WERI-Rb-1 (cell line): ENCODE results near the gene PROCR.

Experiments
- DNase-seq: peaks from one replicate; pipeline ENCODE4 v3.0.0-alpha.2; 2020
- H3K27ac ChIP-seq: fragments of 250-450 bp; sonication (Bioruptor Pico); 2 replicates; pipeline ENCODE4 v1.5.1; 2020; ENCODE audit warnings: mild to moderate bottlenecking, moderate library complexity
- H3K27me3 ChIP-seq: fragments of 250-450 bp; sonication (Bioruptor Pico); 2 replicates; pipeline ENCODE4 v1.5.1; 2021; ENCODE audit warnings: mild to moderate bottlenecking, low read depth, moderate library complexity; ENCODE audit not compliant: insufficient read depth, severe bottlenecking
- H3K36me3 ChIP-seq: fragments of 250-450 bp; sonication (Bioruptor Pico); 2 replicates; pipeline ENCODE4 v1.5.1; 2020; ENCODE audit warnings: mild to moderate bottlenecking, moderate library complexity
- H3K4me3 ChIP-seq: 2 replicates; pipeline ENCODE4 v1.5.1; 2011; ENCODE audit warnings: low read depth, mild to moderate bottlenecking, control low read depth, low read length
- H3K9me3 ChIP-seq: fragments of 250-450 bp; sonication (Bioruptor Pico); 2 replicates; pipeline ENCODE4 v1.5.1; 2021; ENCODE audit warnings: mild to moderate bottlenecking, moderate library complexity; ENCODE audit not compliant: severe bottlenecking
- TF ChIP-seq, protein P1 (sequence below): IDR thresholded peaks from 2 replicates; pipeline ENCODE4 v1.5.1; 2011; ENCODE audit warnings: low read depth, mild to moderate bottlenecking, control low read depth, inconsistent platforms, low read length

The PROCR gene

DNA sequence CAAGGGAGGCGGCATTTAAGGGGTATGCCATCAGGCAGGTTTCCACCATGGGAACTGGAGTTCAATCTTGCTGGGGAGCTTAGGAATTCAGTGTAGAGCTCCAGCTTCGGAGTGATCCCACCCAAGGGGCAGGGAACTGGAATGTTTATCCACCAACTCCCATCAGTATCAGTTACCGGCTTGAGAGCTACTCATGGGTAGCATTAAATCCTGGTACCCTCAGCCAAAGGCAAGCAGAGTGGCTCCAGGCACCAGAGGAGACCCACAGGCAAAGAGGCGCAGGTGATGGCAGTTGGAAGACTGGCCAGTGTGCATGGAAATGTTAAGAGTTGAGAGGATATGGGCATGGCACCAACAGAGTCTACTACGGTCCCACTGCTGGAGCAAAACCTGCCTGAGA is 38.8 kb upstream of the PROCR start:
- TF ChIP-seq, protein P1, sequence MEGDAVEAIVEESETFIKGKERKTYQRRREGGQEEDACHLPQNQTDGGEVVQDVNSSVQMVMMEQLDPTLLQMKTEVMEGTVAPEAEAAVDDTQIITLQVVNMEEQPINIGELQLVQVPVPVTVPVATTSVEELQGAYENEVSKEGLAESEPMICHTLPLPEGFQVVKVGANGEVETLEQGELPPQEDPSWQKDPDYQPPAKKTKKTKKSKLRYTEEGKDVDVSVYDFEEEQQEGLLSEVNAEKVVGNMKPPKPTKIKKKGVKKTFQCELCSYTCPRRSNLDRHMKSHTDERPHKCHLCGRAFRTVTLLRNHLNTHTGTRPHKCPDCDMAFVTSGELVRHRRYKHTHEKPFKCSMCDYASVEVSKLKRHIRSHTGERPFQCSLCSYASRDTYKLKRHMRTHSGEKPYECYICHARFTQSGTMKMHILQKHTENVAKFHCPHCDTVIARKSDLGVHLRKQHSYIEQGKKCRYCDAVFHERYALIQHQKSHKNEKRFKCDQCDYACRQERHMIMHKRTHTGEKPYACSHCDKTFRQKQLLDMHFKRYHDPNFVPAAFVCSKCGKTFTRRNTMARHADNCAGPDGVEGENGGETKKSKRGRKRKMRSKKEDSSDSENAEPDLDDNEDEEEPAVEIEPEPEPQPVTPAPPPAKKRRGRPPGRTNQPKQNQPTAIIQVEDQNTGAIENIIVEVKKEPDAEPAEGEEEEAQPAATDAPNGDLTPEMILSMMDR, result no peak
- no peak overlapping the region for H3K4me3 ChIP-seq
- no peak for DNase-seq
- no peaks in the 10 kb centered on the region for H3K36me3 ChIP-seq
- H3K27ac ChIP-seq, result no peak overlapping the region
- H3K27me3 ChIP-seq, result no peaks in the 10 kb centered on the region
- no peaks in the 10 kb centered on the region for H3K9me3 ChIP-seq

DNA sequence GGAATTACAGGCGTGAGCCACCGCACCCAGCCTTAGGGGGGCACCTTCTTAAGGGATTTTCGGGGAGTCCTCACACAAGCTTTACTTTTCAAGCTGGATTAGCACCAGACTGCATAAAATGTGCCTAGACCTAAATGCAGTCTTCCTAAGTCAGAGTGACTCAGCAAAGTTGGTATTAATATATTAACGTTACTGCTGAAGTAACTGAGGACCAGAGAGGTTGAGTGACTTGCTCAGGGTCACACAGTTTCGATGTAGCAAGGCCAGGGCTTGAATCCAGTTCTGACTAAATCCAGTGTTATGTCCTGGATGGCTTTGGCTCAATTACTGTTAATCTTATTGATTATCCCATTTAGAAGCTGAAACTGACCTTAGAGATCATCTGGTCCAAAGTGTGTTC is 38.1 kb upstream of the PROCR start:
- Histone ChIP-seq H3K27me3 (no peaks in the 10 kb centered on the region), H3K27ac (no peak overlapping the region), H3K4me3 (no peak overlapping the region), H3K9me3 (no peaks in the 10 kb centered on the region), H3K36me3 (no peaks in the 10 kb centered on the region)
- TF ChIP-seq, protein P1, result no peak
- DNase-seq, result no peak

DNA sequence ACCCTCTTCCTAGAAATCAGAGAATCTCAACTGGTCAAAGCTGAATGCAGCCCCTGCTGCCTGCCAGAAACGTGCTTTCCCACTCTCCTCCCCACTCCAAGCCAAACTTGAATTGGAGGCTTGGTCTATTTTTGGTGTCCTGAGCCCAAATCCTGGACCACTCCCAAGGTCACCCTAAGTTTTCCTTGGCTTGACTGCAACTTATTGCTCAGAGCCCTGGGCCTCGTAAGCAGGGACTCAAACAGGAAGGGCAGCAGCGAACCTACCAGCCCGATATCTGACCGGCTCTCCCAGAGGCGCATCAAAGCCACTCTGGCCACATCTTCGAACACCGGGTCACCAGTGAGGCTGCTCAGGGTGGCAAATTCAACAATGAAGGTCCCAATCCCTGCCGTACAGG is 37.4 kb upstream of the PROCR start:
- no peaks in the 10 kb centered on the region for H3K9me3 ChIP-seq
- no peak overlapping the region for H3K27ac ChIP-seq
- no peaks in the 10 kb centered on the region for H3K36me3 ChIP-seq
- H3K27me3 ChIP-seq, result no peaks in the 10 kb centered on the region
- H3K4me3 ChIP-seq, result no peak overlapping the region
- TF ChIP-seq, protein P1, result no peak
- DNase-seq, result no peak

- no peak for DNase-seq
- H3K27ac ChIP-seq, result no peak overlapping the region
- H3K9me3 ChIP-seq, result no peaks in the 10 kb centered on the region
- H3K4me3 ChIP-seq, result no peak overlapping the region
- no peaks in the 10 kb centered on the region for H3K27me3 ChIP-seq
- H3K36me3 ChIP-seq, result no peaks in the 10 kb centered on the region
- TF ChIP-seq, protein P1, result no peak
Observed at GRCh38 chr20:35134880-35135279, 37.0 kb upstream of the PROCR start.

- Histone ChIP-seq H3K27me3 (no peaks in the 10 kb centered on the region), H3K4me3 (no peak overlapping the region), H3K27ac (no peak overlapping the region), H3K9me3 (no peaks in the 10 kb centered on the region), H3K36me3 (no peaks in the 10 kb centered on the region)
- TF ChIP-seq, protein P1, result no peak
- no peak for DNase-seq
Observed at GRCh38 chr20:35135867-35136586, 35.8 kb upstream of the PROCR start.

- no peak overlapping the region for H3K27ac ChIP-seq
- H3K36me3 ChIP-seq, result no peaks in the 10 kb centered on the region
- H3K4me3 ChIP-seq, result no peak overlapping the region
- no peaks in the 10 kb centered on the region for H3K9me3 ChIP-seq
- no peak for DNase-seq
- TF ChIP-seq, protein P1, result no peak
- no peaks in the 10 kb centered on the region for H3K27me3 ChIP-seq
Observed at GRCh38 chr20:35144694-35145093, 27.2 kb upstream of the PROCR start.
